ENCODE data around the gene ALDH4A1. TPM values are rescaled to one million over a fixed set of nuclear protein-coding genes. Genes with fewer than 3 reads are reported as not detected.

The ALDH4A1 gene
- total RNA-seq, 1 donor from 2014 or later = 21.8 TPM

DNA sequence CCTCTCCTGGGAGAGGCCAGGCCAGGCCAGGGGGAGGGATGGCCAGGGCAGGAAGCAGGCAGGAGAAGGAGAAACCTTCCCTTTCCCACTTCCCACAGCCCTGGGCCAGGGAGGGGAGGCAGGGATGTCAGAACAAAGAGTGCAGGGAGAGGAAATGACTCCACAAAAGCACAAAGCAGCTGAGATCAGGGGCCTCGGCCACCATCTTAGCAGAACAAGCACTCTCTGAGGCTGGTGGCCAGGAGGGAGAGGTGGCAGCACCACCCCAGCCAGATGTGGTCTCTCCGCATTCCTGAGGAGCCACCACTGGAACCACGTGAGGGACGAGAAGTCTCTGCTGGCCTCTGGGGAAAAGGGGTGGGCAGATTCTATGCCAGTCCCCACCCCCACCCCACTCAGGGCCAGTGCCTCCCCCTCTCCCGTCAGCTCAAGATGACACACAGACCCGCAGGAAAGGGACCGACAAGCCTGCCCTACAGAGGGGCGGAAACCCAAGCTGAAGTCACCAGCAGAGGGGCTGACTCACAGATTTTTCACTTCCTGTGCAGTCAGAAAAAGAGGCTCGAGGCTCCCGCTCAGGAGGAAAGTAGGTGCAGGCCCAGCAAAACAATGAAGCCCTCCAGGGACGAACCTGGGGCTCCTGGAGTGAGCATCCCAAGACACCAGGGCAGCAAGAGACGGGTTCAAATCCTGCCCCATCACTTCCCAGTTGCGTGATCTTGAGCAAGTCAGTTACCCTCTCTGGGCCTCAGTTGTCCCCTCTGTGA lies 24.1 kb upstream of the ALDH4A1 start:
- Histone ChIP-seq H3K79me2 (ENCODE audit: low read depth) (no peaks in the 10 kb centered on the region), H3K4me2 (no peak overlapping the region), H3K36me3 (no peaks in the 10 kb centered on the region), H4K20me1 (ENCODE audit: low read depth) (no peaks in the 10 kb centered on the region), H3K27ac (no peak overlapping the region), H3F3A (ENCODE audit: low read depth) (no peaks in the 10 kb centered on the region), H3K9ac (no peak overlapping the region), H3K4me1 (peaks cover 21% of the 10 kb centered on the region), H3K9me3 (ENCODE audit: low read depth) (no peaks in the 10 kb centered on the region), H2AFZ (replicated peaks) (no peak overlapping the region), H3K27me3 (no peaks in the 10 kb centered on the region), H3K4me3 (no peak overlapping the region)
- DNase-seq (ENCODE audit: low spot score) = no peak
- Mint-ChIP-seq H3K9me3 (peaks cover 2% of the 10 kb centered on the region), H3K27me3 (ENCODE audit: insufficient read depth, low read depth) (peaks cover 2% of the 10 kb centered on the region), H3K36me3 (peaks cover 2% of the 10 kb centered on the region), H3K4me1 (peaks cover 49% of the 10 kb centered on the region), H3K27ac (no peak overlapping the region), H3K4me3 (no peak overlapping the region)
- no peak for TF ChIP-seq EZH2phosphoT487 (IDR thresholded peaks at IDR 0.05)
- TF ChIP-seq, protein P1, sequence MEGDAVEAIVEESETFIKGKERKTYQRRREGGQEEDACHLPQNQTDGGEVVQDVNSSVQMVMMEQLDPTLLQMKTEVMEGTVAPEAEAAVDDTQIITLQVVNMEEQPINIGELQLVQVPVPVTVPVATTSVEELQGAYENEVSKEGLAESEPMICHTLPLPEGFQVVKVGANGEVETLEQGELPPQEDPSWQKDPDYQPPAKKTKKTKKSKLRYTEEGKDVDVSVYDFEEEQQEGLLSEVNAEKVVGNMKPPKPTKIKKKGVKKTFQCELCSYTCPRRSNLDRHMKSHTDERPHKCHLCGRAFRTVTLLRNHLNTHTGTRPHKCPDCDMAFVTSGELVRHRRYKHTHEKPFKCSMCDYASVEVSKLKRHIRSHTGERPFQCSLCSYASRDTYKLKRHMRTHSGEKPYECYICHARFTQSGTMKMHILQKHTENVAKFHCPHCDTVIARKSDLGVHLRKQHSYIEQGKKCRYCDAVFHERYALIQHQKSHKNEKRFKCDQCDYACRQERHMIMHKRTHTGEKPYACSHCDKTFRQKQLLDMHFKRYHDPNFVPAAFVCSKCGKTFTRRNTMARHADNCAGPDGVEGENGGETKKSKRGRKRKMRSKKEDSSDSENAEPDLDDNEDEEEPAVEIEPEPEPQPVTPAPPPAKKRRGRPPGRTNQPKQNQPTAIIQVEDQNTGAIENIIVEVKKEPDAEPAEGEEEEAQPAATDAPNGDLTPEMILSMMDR (IDR thresholded peaks at IDR 0.05) = no peak
- TF ChIP-seq EZH2 (IDR thresholded peaks at IDR 0.05) = no peak

DNA sequence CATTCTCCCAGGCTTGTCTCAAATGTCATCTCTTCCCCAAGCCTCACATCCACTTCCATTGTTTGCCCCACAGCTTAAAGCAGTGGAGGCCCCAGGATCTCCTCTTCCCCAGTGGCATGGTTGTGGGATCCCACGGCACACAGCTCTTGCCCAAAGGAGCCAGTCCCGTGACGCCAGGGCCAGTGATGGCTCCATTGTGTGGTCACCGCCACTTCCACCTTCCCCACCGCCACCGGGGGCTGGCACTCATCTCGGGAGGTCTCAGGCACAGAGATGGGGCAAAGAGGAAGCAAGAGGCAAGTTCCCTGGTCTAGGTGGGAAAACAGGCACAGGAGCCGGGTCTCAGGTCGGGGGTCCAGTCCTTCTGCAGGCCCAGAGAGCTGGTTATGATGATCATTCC lies 22.9 kb upstream of the ALDH4A1 start:
- Histone ChIP-seq H2AFZ (replicated peaks) (no peak overlapping the region), H4K20me1 (ENCODE audit: low read depth) (no peaks in the 10 kb centered on the region), H3K4me1 (peaks cover 21% of the 10 kb centered on the region), H3K4me3 (no peak overlapping the region), H3K9ac (no peak overlapping the region), H3F3A (ENCODE audit: low read depth) (no peaks in the 10 kb centered on the region), H3K4me2 (no peak overlapping the region), H3K79me2 (ENCODE audit: low read depth) (no peaks in the 10 kb centered on the region), H3K9me3 (ENCODE audit: low read depth) (no peaks in the 10 kb centered on the region), H3K27ac (no peak overlapping the region), H3K27me3 (no peaks in the 10 kb centered on the region), H3K36me3 (no peaks in the 10 kb centered on the region)
- no peak for DNase-seq (ENCODE audit: low spot score)
- TF ChIP-seq EZH2phosphoT487 (IDR thresholded peaks at IDR 0.05) (no peak), EZH2 (IDR thresholded peaks at IDR 0.05) (no peak)
- TF ChIP-seq, protein P1 (IDR thresholded peaks at IDR 0.05) = no peak
- Mint-ChIP-seq H3K4me3 (no peak overlapping the region), H3K27me3 (ENCODE audit: insufficient read depth, low read depth) (peaks cover 2% of the 10 kb centered on the region), H3K9me3 (peaks cover 2% of the 10 kb centered on the region), H3K4me1 (peaks cover 47% of the 10 kb centered on the region), H3K36me3 (peaks cover 2% of the 10 kb centered on the region), H3K27ac (no peak overlapping the region)

DNA sequence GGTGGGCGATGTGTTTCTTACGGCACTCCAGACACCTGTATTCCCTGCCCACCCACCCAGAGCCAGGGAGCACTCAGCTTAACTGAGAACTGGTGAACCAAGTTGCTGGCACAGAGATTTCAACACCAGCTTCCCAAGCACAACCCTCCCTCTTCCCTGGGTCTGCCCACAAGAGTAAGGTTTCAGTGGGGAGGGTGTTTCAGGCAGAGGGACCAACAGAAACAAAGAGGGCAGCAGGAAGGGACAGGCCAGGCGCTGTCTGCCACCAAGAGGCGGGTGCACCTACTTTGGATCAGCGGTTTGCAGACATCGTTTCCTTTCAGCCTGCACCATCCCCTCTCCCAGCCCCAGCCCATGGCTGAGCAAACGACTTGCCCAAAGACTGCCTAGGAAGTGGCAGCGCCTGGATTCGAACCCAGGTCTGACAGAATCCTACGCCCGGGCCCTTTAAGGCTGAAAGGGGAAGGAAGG lies 21.9 kb upstream of the ALDH4A1 start:
- H3K4me3 ChIP-seq = no peak overlapping the region
- H3K79me2 ChIP-seq (ENCODE audit: low read depth) = no peaks in the 10 kb centered on the region
- Mint-ChIP-seq H3K4me3 (no peak overlapping the region), H3K4me1 (peaks cover 47% of the 10 kb centered on the region), H3K36me3 (peaks cover 2% of the 10 kb centered on the region), H3K27me3 (ENCODE audit: insufficient read depth, low read depth) (peaks cover 2% of the 10 kb centered on the region), H3K27ac (no peak overlapping the region), H3K9me3 (peaks cover 2% of the 10 kb centered on the region)
- no peaks in the 10 kb centered on the region for H3K9me3 ChIP-seq (ENCODE audit: low read depth)
- H4K20me1 ChIP-seq (ENCODE audit: low read depth) = no peaks in the 10 kb centered on the region
- H3F3A ChIP-seq (ENCODE audit: low read depth) = no peaks in the 10 kb centered on the region
- no peak overlapping the region for H3K9ac ChIP-seq
- H3K4me1 ChIP-seq = peaks cover 21% of the 10 kb centered on the region
- H3K27me3 ChIP-seq = no peaks in the 10 kb centered on the region
- no peak overlapping the region for H3K27ac ChIP-seq
- no peaks in the 10 kb centered on the region for H3K36me3 ChIP-seq
- no peak overlapping the region for H3K4me2 ChIP-seq
- H2AFZ ChIP-seq (replicated peaks) = no peak overlapping the region
- no peak for DNase-seq (ENCODE audit: low spot score)
- no peak for TF ChIP-seq EZH2 (IDR thresholded peaks at IDR 0.05)
- no peak for TF ChIP-seq EZH2phosphoT487 (IDR thresholded peaks at IDR 0.05)
- TF ChIP-seq, protein P1 (IDR thresholded peaks at IDR 0.05) = no peak
